Anterior cingulate cortex (tissue), 58 donors: ENCODE results near the gene SPRY1.
A peak's percentile ranks its signal among the peaks of the same experiment; 100 is the strongest.

Experiments
- DNase-seq, 58 donors: peaks; one replicate each; lab custom pipeline; 2025; lab: John Stamatoyannopoulos, UW

SPRY1 gene

GRCh38 chr4:123406872-123407271 is 10.3 kb downstream of the SPRY1 start:
- DNase-seq: no peak

GRCh38 chr4:123408471-123409084 is 12.0 kb downstream of the SPRY1 start:
- no peak for DNase-seq

GRCh38 chr4:123409334-123409733 is 12.7 kb downstream of the SPRY1 start:
- DNase-seq: no peak

- DNase-seq: no peak
Measured at GRCh38 chr4:123411514-123411913, 14.9 kb downstream of the SPRY1 start.

GRCh38 chr4:123412091-123412505 is 15.5 kb downstream of the SPRY1 start:
- DNase-seq: no peak

- no peak for DNase-seq
Measured at GRCh38 chr4:123412700-123413512, 16.3 kb downstream of the SPRY1 start.

- no peak for DNase-seq
Measured at GRCh38 chr4:123415576-123415975, 19.0 kb downstream of the SPRY1 start.

- DNase-seq: no peak
Measured at GRCh38 chr4:123415977-123416376, 19.4 kb downstream of the SPRY1 start.

GRCh38 chr4:123417813-123418212 is 21.2 kb downstream of the SPRY1 start:
- DNase-seq: no peak

- DNase-seq: peak in 4 of 58 donors; percentile 5 to 14 (median 10)
Measured at GRCh38 chr4:123418351-123418931, 21.8 kb downstream of the SPRY1 start.

GRCh38 chr4:123419885-123420755 is 23.5 kb downstream of the SPRY1 start:
- DNase-seq: no peak

GRCh38 chr4:123421227-123421936 is 24.8 kb downstream of the SPRY1 start:
- DNase-seq: no peak

GRCh38 chr4:123421937-123422781 is 25.6 kb downstream of the SPRY1 start:
- no peak for DNase-seq

GRCh38 chr4:123423819-123424218 is 27.2 kb downstream of the SPRY1 start:
- no peak for DNase-seq

GRCh38 chr4:123427951-123428350 is 31.4 kb downstream of the SPRY1 start:
- DNase-seq: no peak

GRCh38 chr4:123430031-123430430 is 33.4 kb downstream of the SPRY1 start:
- DNase-seq: no peak

GRCh38 chr4:123430501-123430900 is 33.9 kb downstream of the SPRY1 start:
- DNase-seq: no peak

- no peak for DNase-seq
Measured at GRCh38 chr4:123433573-123433972, 37.0 kb downstream of the SPRY1 start.

- DNase-seq: no peak
Measured at GRCh38 chr4:123433976-123434375, 37.4 kb downstream of the SPRY1 start.
